AG10803 (cell line): ENCODE measurements around the gene CD209.

Experiments used
- DNase-seq: peaks from one replicate; pipeline ENCODE4 v3.0.0; 2010; ENCODE audit warnings: low read depth
- H3K4me3 ChIP-seq: 2 replicates; pipeline ENCODE4 v1.5.1; 2011; ENCODE audit warnings: mild to moderate bottlenecking, low read length, control low read depth
- TF ChIP-seq, protein P1 (sequence below): conservative IDR thresholded peaks from 2 replicates; pipeline ENCODE4 v1.5.1; 2011; ENCODE audit warnings: mild to moderate bottlenecking, low read length, control low read depth, inconsistent platforms

The CD209 gene

DNA sequence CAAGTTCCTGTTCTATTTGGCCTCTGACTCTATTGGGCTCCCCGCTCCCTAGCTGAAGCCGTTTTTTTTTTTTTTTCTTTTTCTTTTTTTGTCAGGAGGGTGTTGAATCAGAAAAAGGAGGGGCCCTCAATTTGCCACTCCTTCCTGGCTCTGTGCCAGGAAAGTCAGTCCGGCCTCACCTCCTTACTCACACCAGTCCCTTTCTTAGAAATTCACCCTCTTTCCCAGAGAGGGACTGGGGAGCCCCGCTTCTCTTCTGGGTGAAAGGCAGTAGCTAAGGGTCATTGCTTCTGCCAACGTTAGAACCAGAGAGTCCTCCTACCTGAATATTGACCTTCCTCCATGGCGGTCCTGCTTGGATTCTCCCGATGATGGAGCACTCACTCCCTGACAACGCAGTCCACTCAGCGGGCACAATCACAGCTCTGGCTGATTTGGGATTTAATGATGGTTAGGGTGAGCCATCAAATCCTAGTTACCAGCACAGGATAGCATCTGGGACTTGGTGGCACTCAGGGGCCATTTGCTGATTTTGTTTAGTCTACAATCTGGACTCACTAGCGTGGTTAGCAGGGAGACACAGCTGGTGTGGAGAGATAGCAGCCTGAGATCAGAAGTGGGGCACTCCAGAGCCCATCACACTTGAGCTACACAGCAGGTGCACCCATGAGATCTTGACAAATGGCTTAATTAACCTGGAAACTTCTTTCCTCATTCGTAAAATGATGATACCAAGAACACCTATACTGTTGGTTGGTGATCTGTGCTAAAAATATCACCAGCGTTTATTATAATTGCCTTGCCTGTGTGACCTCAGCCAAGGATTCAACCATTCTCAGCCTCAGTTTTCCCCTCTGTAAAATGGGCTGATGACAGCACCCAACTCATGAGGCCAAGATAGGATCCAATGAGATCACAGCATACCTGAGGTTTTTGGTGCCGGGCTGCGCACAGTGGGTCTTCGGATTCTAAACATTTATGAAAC lies 47.6 kb downstream of the CD209 start:
- DNase-seq: no peak
- no peak overlapping the region for H3K4me3 ChIP-seq
- TF ChIP-seq, protein P1, sequence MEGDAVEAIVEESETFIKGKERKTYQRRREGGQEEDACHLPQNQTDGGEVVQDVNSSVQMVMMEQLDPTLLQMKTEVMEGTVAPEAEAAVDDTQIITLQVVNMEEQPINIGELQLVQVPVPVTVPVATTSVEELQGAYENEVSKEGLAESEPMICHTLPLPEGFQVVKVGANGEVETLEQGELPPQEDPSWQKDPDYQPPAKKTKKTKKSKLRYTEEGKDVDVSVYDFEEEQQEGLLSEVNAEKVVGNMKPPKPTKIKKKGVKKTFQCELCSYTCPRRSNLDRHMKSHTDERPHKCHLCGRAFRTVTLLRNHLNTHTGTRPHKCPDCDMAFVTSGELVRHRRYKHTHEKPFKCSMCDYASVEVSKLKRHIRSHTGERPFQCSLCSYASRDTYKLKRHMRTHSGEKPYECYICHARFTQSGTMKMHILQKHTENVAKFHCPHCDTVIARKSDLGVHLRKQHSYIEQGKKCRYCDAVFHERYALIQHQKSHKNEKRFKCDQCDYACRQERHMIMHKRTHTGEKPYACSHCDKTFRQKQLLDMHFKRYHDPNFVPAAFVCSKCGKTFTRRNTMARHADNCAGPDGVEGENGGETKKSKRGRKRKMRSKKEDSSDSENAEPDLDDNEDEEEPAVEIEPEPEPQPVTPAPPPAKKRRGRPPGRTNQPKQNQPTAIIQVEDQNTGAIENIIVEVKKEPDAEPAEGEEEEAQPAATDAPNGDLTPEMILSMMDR: no peak

DNA sequence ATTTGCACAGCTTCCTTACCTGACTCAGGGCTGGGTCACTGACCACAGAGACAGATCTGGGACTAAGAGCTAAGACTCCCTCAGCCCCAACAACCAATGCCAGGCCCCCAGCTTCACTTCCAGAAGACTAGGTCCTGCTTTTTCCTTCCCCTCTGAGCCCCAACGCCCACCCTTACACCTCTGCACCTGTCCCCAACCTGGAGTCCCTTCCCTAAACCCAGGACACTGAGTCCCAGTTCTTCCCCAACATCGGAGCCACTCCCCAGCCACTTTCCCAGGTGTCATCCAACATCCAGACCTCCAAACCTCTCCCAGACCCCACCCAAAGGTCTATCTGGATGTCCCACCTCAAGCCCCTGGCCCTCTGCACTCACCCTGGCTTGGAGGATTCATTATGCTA lies 48.3 kb downstream of the CD209 start:
- no peak overlapping the region for H3K4me3 ChIP-seq
- DNase-seq: no peak

DNA sequence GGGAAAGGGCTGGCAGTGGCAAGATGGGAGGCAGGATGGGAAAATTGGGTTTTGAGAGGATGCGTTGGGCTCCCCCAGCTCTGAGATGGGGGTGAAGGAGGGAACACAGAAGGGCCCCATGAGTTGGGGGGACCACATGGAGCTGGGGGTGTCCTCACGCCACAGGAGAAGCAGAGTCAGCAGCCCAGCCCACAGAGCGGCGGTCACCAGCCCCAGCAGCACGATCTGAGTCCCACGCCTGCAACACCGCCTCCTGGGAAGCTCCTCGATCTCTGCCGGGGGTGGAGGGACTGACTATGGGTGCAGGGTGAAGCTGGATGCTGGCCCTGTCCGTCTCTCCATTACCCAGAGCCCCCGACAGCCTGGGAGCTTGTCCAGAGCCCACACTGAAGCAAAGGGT lies 48.8 kb downstream of the CD209 start:
- TF ChIP-seq, protein P1: no peak
- no peak overlapping the region for H3K4me3 ChIP-seq
- DNase-seq: no peak

More for the DNA sequence above, 48.3 kb downstream of the CD209 start:
- TF ChIP-seq, protein P1: no peak

DNA sequence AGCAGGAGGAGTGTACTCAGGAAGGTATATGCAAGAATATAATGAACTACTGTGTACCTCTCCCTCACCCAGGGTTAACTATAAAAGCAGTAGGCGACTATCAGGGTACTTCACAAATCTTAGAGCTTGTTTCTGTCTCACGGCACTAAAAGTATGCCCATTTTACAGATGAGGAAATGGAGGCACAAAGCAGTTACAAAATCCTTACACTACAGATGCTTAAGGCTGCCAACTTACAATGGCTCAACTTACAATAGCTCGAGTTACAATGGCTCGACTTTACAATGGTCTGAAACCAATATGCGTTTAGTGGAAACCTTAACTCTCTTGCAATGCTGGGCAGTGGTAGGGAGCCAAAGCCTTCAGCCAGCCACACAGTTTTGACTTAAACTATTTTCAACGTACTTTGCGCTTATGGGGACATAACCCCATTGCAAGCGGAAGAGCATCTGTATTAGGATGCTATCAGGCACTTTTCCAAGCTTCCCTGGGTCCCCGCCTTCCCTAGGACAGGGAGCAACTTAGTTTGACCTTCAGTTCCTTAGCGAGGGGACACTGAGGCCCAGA lies 49.5 kb downstream of the CD209 start:
- DNase-seq: no peak
- H3K4me3 ChIP-seq: no peak overlapping the region
- TF ChIP-seq, protein P1: no peak

DNA sequence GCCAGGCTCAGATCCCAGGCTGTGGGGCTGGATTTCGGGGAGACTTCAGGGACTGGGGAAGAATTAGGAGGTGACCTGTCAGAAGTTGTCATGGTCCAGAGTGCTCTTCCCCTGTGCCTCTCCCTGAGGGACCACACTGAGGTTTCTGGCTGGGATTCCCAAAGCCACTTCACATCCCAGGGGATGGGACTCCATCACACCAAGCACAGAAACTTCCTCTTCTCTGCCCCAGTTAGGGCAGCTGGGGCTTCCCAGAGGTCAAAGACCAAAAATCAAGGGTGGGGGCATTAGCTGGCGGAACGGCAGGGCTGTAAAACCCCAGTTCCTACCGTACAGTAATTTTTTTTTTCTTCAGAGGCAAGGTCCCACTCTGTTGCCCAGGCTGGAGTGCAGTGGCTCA lies 52.8 kb downstream of the CD209 start:
- no peak for DNase-seq
- TF ChIP-seq, protein P1: no peak
- no peak overlapping the region for H3K4me3 ChIP-seq

DNA sequence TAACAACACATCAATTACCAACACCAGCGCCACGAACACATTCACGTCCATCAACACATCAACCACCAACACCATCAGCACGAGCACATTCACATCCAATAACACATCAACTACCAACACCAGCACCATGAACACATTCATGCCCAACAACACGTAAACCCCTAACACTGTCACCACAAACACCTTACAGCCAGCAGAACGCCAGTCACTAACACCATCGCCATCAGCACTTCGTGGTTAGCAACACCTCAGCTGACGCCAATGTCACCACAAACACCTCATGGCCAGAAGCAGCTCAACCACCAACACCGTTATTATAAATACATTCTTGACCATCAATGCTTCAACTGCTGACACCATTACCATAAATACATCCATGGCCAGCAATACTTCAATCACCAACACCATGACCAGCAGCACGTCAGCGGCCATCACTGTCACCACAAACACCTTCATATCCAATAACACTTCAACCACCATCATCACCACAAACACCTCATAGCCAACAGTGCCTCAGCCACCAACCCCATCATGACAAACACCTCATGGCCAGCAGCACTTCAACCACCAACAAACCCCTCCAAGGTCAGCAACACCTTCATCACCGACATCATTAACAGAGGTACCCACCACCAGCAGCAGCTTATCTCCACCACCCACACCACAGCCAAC lies 54.8 kb downstream of the CD209 start:
- H3K4me3 ChIP-seq: no peak overlapping the region
- no peak for DNase-seq
- TF ChIP-seq, protein P1: no peak
